ENCODE data around the gene DEPDC1B. TPM values are rescaled to one million over a fixed set of nuclear protein-coding genes. Genes with fewer than 3 reads are reported as not detected.

DEPDC1B gene
- total RNA-seq, 6 donors from 2014 or later, result 0.49 to 3.1 (median 0.72) TPM; not detected in 1

GRCh38 chr5:60672693-60673264 is 27.2 kb downstream of the DEPDC1B start:
- Histone ChIP-seq H3K4me3 (no peak overlapping the region), H3K9me3 (no peaks in the 10 kb centered on the region), H3K27ac (no peak overlapping the region), H3K27me3 (no peaks in the 10 kb centered on the region), H3K36me3 (no peaks in the 10 kb centered on the region), H3K4me1 (peaks cover 0 to 4% (median 2%) of the 10 kb centered on the region in 4 donors)
- DNase-seq, result no peak
- no peak for TF ChIP-seq POLR2AphosphoS5 (IDR thresholded peaks at IDR 0.05)
- TF ChIP-seq POLR2A (IDR thresholded peaks at IDR 0.05), result no peak
- TF ChIP-seq EP300 (IDR thresholded peaks at IDR 0.05), result no peak
- no peak for TF ChIP-seq CTCF (IDR thresholded peaks at IDR 0.05)
- WGBS, 2 donors, result 87 to 98% methylated on average over 3 of the region's 3 CpGs
- ATAC-seq (ENCODE audit: low FRiP score in 2 of 2), result no peak

GRCh38 chr5:60671899-60672692 is 27.9 kb downstream of the DEPDC1B start:
- 93% methylated on average over 6 of the region's 6 CpGs for WGBS, 2 donors
- Histone ChIP-seq H3K9me3 (no peaks in the 10 kb centered on the region), H3K36me3 (no peaks in the 10 kb centered on the region), H3K27me3 (no peaks in the 10 kb centered on the region), H3K4me3 (no peak overlapping the region), H3K4me1 (no peaks in the 10 kb centered on the region), H3K27ac (no peak overlapping the region)
- TF ChIP-seq CTCF (IDR thresholded peaks at IDR 0.05) (no peak), EP300 (IDR thresholded peaks at IDR 0.05) (no peak), POLR2A (IDR thresholded peaks at IDR 0.05) (no peak), POLR2AphosphoS5 (IDR thresholded peaks at IDR 0.05) (no peak)
- no peak for ATAC-seq (ENCODE audit: low FRiP score in 2 of 2)
- no peak for DNase-seq

- Histone ChIP-seq H3K4me1 (no peaks in the 10 kb centered on the region), H3K27ac (no peak overlapping the region), H3K27me3 (no peaks in the 10 kb centered on the region), H3K36me3 (no peaks in the 10 kb centered on the region), H3K9me3 (no peaks in the 10 kb centered on the region), H3K4me3 (no peak overlapping the region)
- DNase-seq, result no peak
- WGBS, 2 donors, result 91 to 94% methylated on average over 2 of the region's 2 CpGs
- no peak for ATAC-seq (ENCODE audit: low FRiP score in 2 of 2)
- no peak for TF ChIP-seq POLR2AphosphoS5 (IDR thresholded peaks at IDR 0.05)
- TF ChIP-seq CTCF (IDR thresholded peaks at IDR 0.05), result no peak
- TF ChIP-seq EP300 (IDR thresholded peaks at IDR 0.05), result no peak
- TF ChIP-seq POLR2A (IDR thresholded peaks at IDR 0.05), result no peak
Observed at GRCh38 chr5:60670749-60671148, 29.2 kb downstream of the DEPDC1B start.

GRCh38 chr5:60668686-60669304 is 31.2 kb downstream of the DEPDC1B start:
- Histone ChIP-seq H3K9me3 (no peaks in the 10 kb centered on the region), H3K27ac (no peak overlapping the region), H3K36me3 (no peaks in the 10 kb centered on the region), H3K27me3 (no peaks in the 10 kb centered on the region), H3K4me1 (no peaks in the 10 kb centered on the region), H3K4me3 (no peak overlapping the region)
- DNase-seq (no peak), ATAC-seq (ENCODE audit: low FRiP score in 2 of 2) (no peak)
- TF ChIP-seq EP300 (IDR thresholded peaks at IDR 0.05) (no peak), CTCF (IDR thresholded peaks at IDR 0.05) (peak in 4 of 6 experiments; percentile 33 to 45 (median 40))
